Mesendoderm (in vitro differentiated cells): ENCODE results near the gene TBC1D10A.

Experiments
- DNase-seq: peaks from one replicate; pipeline ENCODE4 v3.0.0; 2013
- H2AK5ac ChIP-seq: 2 replicates; pipeline ENCODE4 v1.6.1; 2013; ENCODE audit warnings: low read length, inconsistent platforms
- H2BK120ac ChIP-seq: 2 replicates; pipeline ENCODE4 v1.6.1; 2013; ENCODE audit warnings: low read depth, mild to moderate bottlenecking, low read length, moderate library complexity, mixed read lengths
- H2BK15ac ChIP-seq: replicated peaks from 2 replicates; pipeline ENCODE4 v1.6.1; 2013; ENCODE audit warnings: low read depth, mild to moderate bottlenecking, moderate library complexity
- H2BK5ac ChIP-seq: 2 replicates; pipeline ENCODE4 v1.6.1; 2013; ENCODE audit warnings: low read length, inconsistent platforms
- H3K18ac ChIP-seq: 2 replicates; pipeline ENCODE4 v1.6.1; 2013; ENCODE audit warnings: mild to moderate bottlenecking, low read length, mixed read lengths
- H3K23ac ChIP-seq: one replicate; pipeline ENCODE4 v1.6.1; 2013; ENCODE audit warnings: low read length
- H3K27ac ChIP-seq: 2 replicates; pipeline ENCODE4 v1.5.1; 2013; ENCODE audit warnings: low read depth, mild to moderate bottlenecking, inconsistent platforms, low read length, moderate library complexity
- H3K27me3 ChIP-seq: 2 replicates; pipeline ENCODE4 v1.6.1; 2013; ENCODE audit warnings: low read length, control low read depth, mild to moderate bottlenecking, inconsistent platforms; ENCODE audit not compliant: insufficient read depth, poor library complexity
- H3K36me3 ChIP-seq: 2 replicates; pipeline ENCODE4 v1.6.1; 2013; ENCODE audit warnings: low read length, inconsistent platforms; ENCODE audit not compliant: control insufficient read depth, insufficient read depth
- H3K4ac ChIP-seq: one replicate; pipeline ENCODE4 v1.6.1; 2013; ENCODE audit warnings: low read depth, mild to moderate bottlenecking, low read length, moderate library complexity
- H3K4me1 ChIP-seq: 2 replicates; pipeline ENCODE4 v1.6.1; 2013; ENCODE audit warnings: low read depth, low read length, inconsistent platforms; ENCODE audit not compliant: control insufficient read depth
- H3K4me2 ChIP-seq: 2 replicates; pipeline ENCODE4 v1.6.1; 2013; ENCODE audit warnings: low read length
- H3K4me3 ChIP-seq: 2 replicates; pipeline ENCODE4 v1.5.1; 2013; ENCODE audit warnings: mild to moderate bottlenecking, low read length
- H3K56ac ChIP-seq: one replicate; pipeline ENCODE4 v1.6.1; 2013; ENCODE audit warnings: low read length
- H3K79me1 ChIP-seq: 2 replicates; pipeline ENCODE4 v1.6.1; 2013; ENCODE audit warnings: low read length, inconsistent platforms
- H3K79me2 ChIP-seq: 2 replicates; pipeline ENCODE4 v1.6.1; 2013; ENCODE audit warnings: mild to moderate bottlenecking, low read length; ENCODE audit not compliant: control insufficient read depth, insufficient read depth
- H3K9ac ChIP-seq: 2 replicates; pipeline ENCODE4 v1.6.1; 2013; ENCODE audit warnings: low read length, inconsistent platforms
- H4K5ac ChIP-seq: one replicate; pipeline ENCODE4 v1.6.1; 2013; ENCODE audit warnings: low read length
- H4K8ac ChIP-seq: one replicate; pipeline ENCODE4 v1.6.1; 2013; ENCODE audit warnings: low read depth, mild to moderate bottlenecking, control low read depth, low read length, moderate library complexity
- WGBS: extraction: QIAGEN DNeasy Blood & Tissue Kit; methylation state at CpG from one replicate; pipeline ENCODE4 v1.1.7; 2013; ENCODE audit warnings: low lambda C conversion rate, missing lambda C conversion rate; ENCODE audit not compliant: insufficient coverage; ENCODE audit errors: extremely low coverage; 5-methylcytosine and 5-hydroxymethylcytosine counted together

Gene TBC1D10A

DNA sequence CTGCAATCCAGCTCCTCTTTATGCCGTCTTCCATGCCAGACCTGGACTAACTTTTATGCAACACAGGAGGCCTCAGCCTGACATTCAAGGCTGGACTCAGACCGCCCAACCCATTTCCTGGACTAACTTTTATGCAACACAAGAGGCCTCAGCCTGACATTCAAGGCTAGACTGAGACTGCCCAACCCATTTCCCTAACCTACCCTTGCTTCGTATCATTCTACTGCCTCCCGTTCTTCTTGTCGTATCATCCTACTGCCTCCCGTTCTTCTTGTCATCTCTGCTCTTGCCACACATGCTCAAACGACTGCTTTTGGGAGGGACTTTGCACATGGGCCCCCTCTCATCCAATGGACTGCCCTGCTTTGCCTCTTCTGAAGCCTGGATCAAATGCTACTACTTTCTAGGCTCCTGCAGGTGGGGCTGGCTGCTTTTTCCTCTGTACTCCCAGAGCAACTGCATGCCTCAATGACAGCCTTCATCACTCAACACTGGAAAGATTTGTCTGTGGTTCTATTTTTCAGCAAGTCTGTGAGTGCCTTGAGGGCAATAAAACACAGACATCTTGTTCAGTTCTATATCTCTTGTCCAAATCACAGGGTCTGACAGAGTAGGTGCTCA lies 7.8 kb downstream of the TBC1D10A start:
- no CpG with 5 or more reads among the region's 7 CpGs for WGBS
- no peak overlapping the region for H2BK120ac ChIP-seq
- H3K79me1 ChIP-seq: no peaks in the 10 kb centered on the region
- H3K4ac ChIP-seq: no peak overlapping the region
- H3K56ac ChIP-seq: no peak overlapping the region
- H3K79me2 ChIP-seq: no peaks in the 10 kb centered on the region
- H3K27ac ChIP-seq: no peak overlapping the region
- H4K5ac ChIP-seq: no peak overlapping the region
- H2AK5ac ChIP-seq: no peak overlapping the region
- H3K18ac ChIP-seq: no peak overlapping the region
- H3K27me3 ChIP-seq: no peaks in the 10 kb centered on the region
- no peak overlapping the region for H4K8ac ChIP-seq
- DNase-seq: peak; percentile 37
- no peak overlapping the region for H2BK15ac ChIP-seq
- H3K36me3 ChIP-seq: no peaks in the 10 kb centered on the region
- H2BK5ac ChIP-seq: no peak overlapping the region
- H3K23ac ChIP-seq: no peak overlapping the region
- no peak overlapping the region for H3K4me3 ChIP-seq
- H3K4me1 ChIP-seq: no peaks in the 10 kb centered on the region
- H3K4me2 ChIP-seq: no peak overlapping the region
- H3K9ac ChIP-seq: no peak overlapping the region

DNA sequence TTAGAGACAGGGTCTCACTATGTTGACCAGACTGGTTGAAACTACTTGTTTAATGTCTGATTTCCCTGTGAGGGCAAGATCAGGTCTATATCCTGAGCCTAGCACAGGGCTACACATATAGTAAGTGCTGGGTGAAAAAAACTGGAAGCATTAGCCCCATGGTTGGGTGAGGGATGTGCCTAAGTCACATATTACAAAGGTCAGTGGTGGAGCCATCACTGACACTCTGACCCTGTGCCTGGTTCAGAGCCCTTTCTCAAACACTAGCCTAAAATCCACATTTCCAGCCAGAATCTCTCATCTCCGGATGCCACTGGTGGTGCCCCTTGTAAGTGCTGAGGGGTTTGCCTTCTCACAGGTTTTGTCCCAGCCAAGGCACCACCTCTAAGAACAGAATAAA lies 9.0 kb downstream of the TBC1D10A start:
- Histone ChIP-seq H3K4me2 (no peak overlapping the region), H2BK15ac (no peak overlapping the region), H3K9ac (no peak overlapping the region), H3K79me1 (no peaks in the 10 kb centered on the region), H3K27me3 (no peaks in the 10 kb centered on the region), H3K4me1 (no peaks in the 10 kb centered on the region), H4K8ac (no peak overlapping the region), H4K5ac (no peak overlapping the region), H2BK5ac (no peak overlapping the region), H3K4ac (no peak overlapping the region), H3K56ac (no peak overlapping the region), H3K4me3 (no peak overlapping the region), H2AK5ac (no peak overlapping the region), H3K18ac (no peak overlapping the region), H2BK120ac (no peak overlapping the region), H3K27ac (no peak overlapping the region), H3K23ac (no peak overlapping the region), H3K79me2 (no peaks in the 10 kb centered on the region), H3K36me3 (no peaks in the 10 kb centered on the region)
- no peak for DNase-seq
- WGBS: no CpG with 5 or more reads among the region's 1 CpG

DNA sequence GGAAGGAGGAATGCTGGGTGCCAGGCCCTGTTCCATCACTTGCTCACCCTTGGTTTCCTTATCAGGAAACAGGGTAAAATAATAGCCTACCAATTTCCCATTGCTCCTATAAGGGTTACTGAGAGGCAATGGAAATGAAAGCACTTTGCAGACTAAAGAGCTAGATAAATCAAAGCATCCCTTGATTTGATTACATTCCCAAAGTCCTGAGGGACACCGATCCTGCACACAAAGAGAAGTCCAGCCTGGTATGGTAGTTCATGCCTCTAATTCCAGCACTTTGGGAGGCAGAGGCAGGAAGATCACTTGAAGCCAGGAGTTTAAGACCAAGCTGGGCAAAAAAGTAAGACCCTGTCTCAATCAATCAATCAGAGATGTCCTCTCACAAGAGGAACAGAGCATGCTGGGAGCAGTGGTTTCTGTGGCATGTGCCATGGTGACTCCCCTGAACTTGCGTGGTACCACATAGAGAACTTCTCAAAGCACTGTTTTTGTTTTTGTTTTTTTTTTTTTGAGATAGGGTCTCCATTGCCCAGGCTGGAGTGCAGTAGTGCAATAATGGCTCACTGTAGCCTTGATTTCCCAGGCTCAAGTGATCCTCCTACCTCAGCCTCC lies 10.7 kb downstream of the TBC1D10A start:
- H3K9ac ChIP-seq: no peak overlapping the region
- H2BK5ac ChIP-seq: no peak overlapping the region
- H3K23ac ChIP-seq: no peak overlapping the region
- H2BK120ac ChIP-seq: no peak overlapping the region
- H3K79me2 ChIP-seq: no peaks in the 10 kb centered on the region
- no peak overlapping the region for H3K4ac ChIP-seq
- H2BK15ac ChIP-seq: no peak overlapping the region
- no peaks in the 10 kb centered on the region for H3K36me3 ChIP-seq
- no peak for DNase-seq
- H3K4me3 ChIP-seq: no peak overlapping the region
- WGBS: no CpG with 5 or more reads among the region's 2 CpGs
- no peak overlapping the region for H3K27ac ChIP-seq
- no peak overlapping the region for H3K56ac ChIP-seq
- H3K4me2 ChIP-seq: no peak overlapping the region
- no peaks in the 10 kb centered on the region for H3K27me3 ChIP-seq
- H4K8ac ChIP-seq: no peak overlapping the region
- no peak overlapping the region for H4K5ac ChIP-seq
- H3K4me1 ChIP-seq: peaks cover under 1% of the 10 kb centered on the region
- H3K79me1 ChIP-seq: no peaks in the 10 kb centered on the region
- no peak overlapping the region for H3K18ac ChIP-seq
- no peak overlapping the region for H2AK5ac ChIP-seq

DNA sequence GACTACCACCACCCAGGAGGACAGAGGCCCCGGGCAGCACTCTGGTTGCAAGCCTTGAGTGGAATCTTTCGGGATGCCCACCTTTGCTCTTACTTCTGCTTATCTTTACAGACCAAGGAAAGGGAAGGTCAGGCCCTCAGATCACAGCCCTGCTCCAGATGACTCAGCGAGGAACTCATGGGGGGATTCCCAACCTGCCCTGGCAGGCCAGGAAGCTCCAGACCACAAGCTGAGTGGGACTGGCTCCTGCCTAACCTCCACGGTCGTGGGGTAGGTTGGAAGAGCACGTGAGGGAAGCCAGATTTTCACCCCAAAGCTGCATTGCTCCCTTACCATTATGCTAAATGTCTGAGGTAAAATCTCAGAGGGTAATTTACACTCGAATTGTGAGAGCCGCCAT lies 11.8 kb downstream of the TBC1D10A start:
- Histone ChIP-seq H3K79me1 (no peaks in the 10 kb centered on the region), H3K4me1 (peaks cover 3% of the 10 kb centered on the region), H2BK5ac (no peak overlapping the region), H2BK15ac (no peak overlapping the region), H2BK120ac (no peak overlapping the region), H3K9ac (no peak overlapping the region), H3K79me2 (no peaks in the 10 kb centered on the region), H3K56ac (no peak overlapping the region), H3K4me2 (no peak overlapping the region), H3K4ac (no peak overlapping the region), H2AK5ac (no peak overlapping the region), H3K27me3 (no peaks in the 10 kb centered on the region), H4K5ac (no peak overlapping the region), H3K23ac (no peak overlapping the region), H3K36me3 (no peaks in the 10 kb centered on the region), H3K18ac (no peak overlapping the region), H3K4me3 (no peak overlapping the region), H3K27ac (no peak overlapping the region), H4K8ac (no peak overlapping the region)
- peak; percentile 31 for DNase-seq
- WGBS: no CpG with 5 or more reads among the region's 8 CpGs

DNA sequence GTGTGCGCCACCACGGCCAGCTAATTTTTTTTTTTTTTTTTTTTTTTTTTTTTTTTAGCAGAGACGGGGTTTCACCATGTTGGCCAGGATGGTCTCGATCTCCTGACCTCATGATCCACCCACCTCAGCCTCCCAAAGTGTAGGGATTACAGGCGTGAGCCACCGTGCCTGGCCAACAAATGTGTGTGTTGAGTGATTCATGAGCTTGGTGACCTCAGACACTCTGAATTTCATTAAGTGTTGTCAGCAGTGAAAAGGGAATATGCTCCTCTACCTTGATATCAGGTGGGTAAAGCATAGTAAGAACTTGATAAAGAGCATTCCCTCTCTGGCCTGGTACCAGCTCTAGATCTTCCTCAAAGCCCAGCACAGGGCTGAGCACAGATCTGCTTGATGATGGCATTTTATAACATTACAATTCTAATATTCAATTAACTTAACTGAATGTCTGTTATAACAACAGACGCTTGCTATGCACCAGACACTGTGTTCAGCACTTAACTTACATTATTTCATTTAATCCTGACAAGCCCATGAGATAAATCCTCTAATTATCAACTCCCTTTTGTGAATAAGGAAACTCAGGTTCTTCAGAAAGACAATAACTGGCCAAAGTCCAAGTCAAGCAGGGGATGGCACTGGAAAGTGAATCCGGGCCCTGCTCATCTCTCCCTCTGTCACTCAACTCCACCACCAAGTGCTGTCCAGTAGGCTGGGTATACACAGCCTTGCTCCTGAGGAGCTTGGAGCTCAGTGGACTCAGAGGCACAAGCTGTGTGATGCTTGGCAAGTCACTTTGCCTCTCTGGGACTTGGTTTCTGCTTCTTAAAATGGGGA lies 13.0 kb downstream of the TBC1D10A start:
- peaks cover 3% of the 10 kb centered on the region for H3K4me1 ChIP-seq
- no CpG with 5 or more reads among the region's 8 CpGs for WGBS

More for the DNA sequence above, 13.0 kb downstream of the TBC1D10A start:
- H2BK5ac ChIP-seq: no peak overlapping the region
- H2BK120ac ChIP-seq: no peak overlapping the region
- no peaks in the 10 kb centered on the region for H3K79me2 ChIP-seq
- no peak overlapping the region for H4K5ac ChIP-seq
- H3K27ac ChIP-seq: no peak overlapping the region
- no peak overlapping the region for H3K56ac ChIP-seq
- no peak overlapping the region for H3K18ac ChIP-seq
- H2AK5ac ChIP-seq: no peak overlapping the region
- no peak overlapping the region for H3K23ac ChIP-seq
- no peak overlapping the region for H4K8ac ChIP-seq
- no peaks in the 10 kb centered on the region for H3K79me1 ChIP-seq
- H3K27me3 ChIP-seq: no peaks in the 10 kb centered on the region
- no peak overlapping the region for H3K4me2 ChIP-seq
- H3K4me3 ChIP-seq: no peak overlapping the region
- no peak overlapping the region for H2BK15ac ChIP-seq
- no peak overlapping the region for H3K4ac ChIP-seq
- no peaks in the 10 kb centered on the region for H3K36me3 ChIP-seq
- no peak overlapping the region for H3K9ac ChIP-seq
- no peak for DNase-seq
